NK-92 (cell line): ENCODE data around the gene KRT2.
"Not testable (repeated sequence)": the region's sequence is repeated elsewhere in the genome, so short reads cannot be mapped to it uniquely, and the experiment has no call there.

Source experiments
- DNase-seq: peaks from one replicate; lab custom pipeline; 2025; ENCODE audit not compliant: unreplicated experiment; lab: John Stamatoyannopoulos, UW

Gene KRT2

GRCh38 chr12:52685406-52685890 lies 33.4 kb upstream of the KRT2 start:
- no peak for DNase-seq

GRCh38 chr12:52684431-52684830 lies 32.4 kb upstream of the KRT2 start:
- no peak for DNase-seq

- DNase-seq: no peak
Observed at GRCh38 chr12:52683575-52684300, 31.7 kb upstream of the KRT2 start.

GRCh38 chr12:52682938-52683574 lies 31.0 kb upstream of the KRT2 start:
- no peak for DNase-seq

- no peak for DNase-seq
Observed at GRCh38 chr12:52682381-52682660, 30.3 kb upstream of the KRT2 start.

- DNase-seq: no peak
Observed at GRCh38 chr12:52681526-52682380, 29.7 kb upstream of the KRT2 start.

- DNase-seq: no peak
Observed at GRCh38 chr12:52680363-52680762, 28.4 kb upstream of the KRT2 start, which contains the start of gene KRT1. Gene KRT1 (minus strand): TSS chr12:52680407. CDS start chr12:52680348, 59 bp downstream.

- no peak for DNase-seq
Observed at GRCh38 chr12:52679875-52680274, 27.9 kb upstream of the KRT2 start.

GRCh38 chr12:52677671-52678070 lies 25.7 kb upstream of the KRT2 start:
- no peak for DNase-seq

- DNase-seq: no peak
Observed at GRCh38 chr12:52677126-52677525, 25.1 kb upstream of the KRT2 start.

GRCh38 chr12:52676163-52676562 lies 24.2 kb upstream of the KRT2 start:
- no peak for DNase-seq

- no peak for DNase-seq
Observed at GRCh38 chr12:52675301-52675701, 23.3 kb upstream of the KRT2 start.

GRCh38 chr12:52674433-52674775 lies 22.4 kb upstream of the KRT2 start:
- no peak for DNase-seq

GRCh38 chr12:52673713-52674432 lies 21.9 kb upstream of the KRT2 start:
- no peak for DNase-seq

- no peak for DNase-seq
Observed at GRCh38 chr12:52673217-52673616, 21.2 kb upstream of the KRT2 start.

- no peak for DNase-seq
Observed at GRCh38 chr12:52672321-52672933, 20.4 kb upstream of the KRT2 start.

- no peak for DNase-seq
Observed at GRCh38 chr12:52670961-52671360, 18.9 kb upstream of the KRT2 start.

- no peak for DNase-seq
Observed at GRCh38 chr12:52670506-52670905, 18.5 kb upstream of the KRT2 start.

- not testable (repeated sequence) for DNase-seq
Observed at GRCh38 chr12:52669941-52670340, 17.9 kb upstream of the KRT2 start.

GRCh38 chr12:52669426-52669825 lies 17.4 kb upstream of the KRT2 start:
- DNase-seq: no peak

GRCh38 chr12:52667931-52668330 lies 15.9 kb upstream of the KRT2 start:
- DNase-seq: no peak
